GM12878 (cell line): Measurements from ENCODE around the gene LRRC53. TPM values are rescaled to one million over a fixed set of nuclear protein-coding genes. Genes with fewer than 3 reads are reported as not detected.

ENCODE experiments used
- KDM1A ChIP-seq: fragments of 200-600 bp; sonication (generic); IDR thresholded peaks from 2 replicates; pipeline ENCODE4 v1.6.1; 2016; ENCODE audit warnings: borderline replicate concordance
- MTA2 ChIP-seq: fragments of 450-650 bp; IDR thresholded peaks from 2 replicates; pipeline ENCODE4 v1.6.1; 2016; ENCODE audit warnings: low read depth, mild to moderate bottlenecking, moderate library complexity
- NFIC ChIP-seq: IDR thresholded peaks from 2 replicates; pipeline ENCODE4 v1.6.1; 2012; ENCODE audit warnings: low read depth, mild to moderate bottlenecking, inconsistent platforms, low read length, moderate library complexity
- NRF1 ChIP-seq: conservative IDR thresholded peaks from 2 replicates; pipeline ENCODE4 v1.6.1; 2011; ENCODE audit warnings: mild to moderate bottlenecking, low read depth, low read length, improper control_type of control experiment
- polyA plus RNA-seq, 11 experiments: library from polyadenylated mRNA; depleted of rRNA in 4 of 11; unstranded in 6 of 11; stranded (reverse) in 5 of 11; fragments of >200 nt; fragmentation: Nextera tagmentation in 4 of 11; fragmentation: Illumina TruSeq in 1 of 11; extraction: Ambion mirVana in 4 of 11; extraction: Trizol in 1 of 11; gene quantifications; 1 replicate in 1 of 11; 2 replicates in 10 of 11; pipeline versions ENCODE4 v1.2.1 to v1.2.3, GENCODE V29; 2011 to 2016; ENCODE audit warnings: inconsistent platforms in 2 of 11, missing spikeins in 2 of 11, low read depth in 1 of 11
- total RNA-seq, 4 experiments: library from RNA; depleted of rRNA in 3 of 4; stranded (reverse); fragments of >200 nt in 3 of 4; fragmentation: Illumina TruSeq in 1 of 4; extraction: Trizol in 1 of 4; gene quantifications; 2 replicates each; pipeline versions ENCODE4 v1.2.1 to v1.2.3, GENCODE V29; 2013 to 2021
- TF ChIP-seq, protein P1 (sequence below): IDR thresholded peaks from 2 replicates; pipeline ENCODE4 v1.6.1; 2012; ENCODE audit warnings: improper control_type of control experiment, low read depth, low read length; ENCODE audit not compliant: insufficient replicate concordance
- TF ChIP-seq, protein P2 (sequence below): IDR thresholded peaks from 2 replicates; pipeline ENCODE4 v1.6.1; 2012; ENCODE audit warnings: low read depth, low read length, improper control_type of control experiment

LRRC53 gene
- total and polyA plus RNA-seq, 10 of the 15 experiments (the other 5 are each of a cell fraction or from before 2014, with no cell fraction given) = not detected

DNA sequence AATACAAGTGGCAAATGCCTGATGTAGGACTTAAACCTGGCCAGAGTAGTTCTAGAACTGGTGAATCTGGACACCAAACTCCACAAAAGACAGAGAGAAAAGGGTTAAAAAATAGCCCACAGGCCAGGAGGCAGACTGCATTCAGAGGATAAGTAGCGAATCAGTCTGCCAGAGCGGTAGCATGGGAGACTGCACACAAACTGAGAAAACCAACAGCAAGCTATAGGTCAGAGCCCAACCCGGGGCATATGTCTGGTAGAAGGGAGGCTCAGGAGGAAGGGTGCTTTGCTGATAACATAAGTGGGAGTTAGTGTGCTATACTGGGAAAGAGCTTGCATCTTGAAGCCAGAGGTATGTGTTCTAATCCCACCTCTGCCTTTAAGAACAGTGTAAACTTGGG, 4.0 kb downstream of the LRRC53 start (continued):
- TF ChIP-seq, protein P1, sequence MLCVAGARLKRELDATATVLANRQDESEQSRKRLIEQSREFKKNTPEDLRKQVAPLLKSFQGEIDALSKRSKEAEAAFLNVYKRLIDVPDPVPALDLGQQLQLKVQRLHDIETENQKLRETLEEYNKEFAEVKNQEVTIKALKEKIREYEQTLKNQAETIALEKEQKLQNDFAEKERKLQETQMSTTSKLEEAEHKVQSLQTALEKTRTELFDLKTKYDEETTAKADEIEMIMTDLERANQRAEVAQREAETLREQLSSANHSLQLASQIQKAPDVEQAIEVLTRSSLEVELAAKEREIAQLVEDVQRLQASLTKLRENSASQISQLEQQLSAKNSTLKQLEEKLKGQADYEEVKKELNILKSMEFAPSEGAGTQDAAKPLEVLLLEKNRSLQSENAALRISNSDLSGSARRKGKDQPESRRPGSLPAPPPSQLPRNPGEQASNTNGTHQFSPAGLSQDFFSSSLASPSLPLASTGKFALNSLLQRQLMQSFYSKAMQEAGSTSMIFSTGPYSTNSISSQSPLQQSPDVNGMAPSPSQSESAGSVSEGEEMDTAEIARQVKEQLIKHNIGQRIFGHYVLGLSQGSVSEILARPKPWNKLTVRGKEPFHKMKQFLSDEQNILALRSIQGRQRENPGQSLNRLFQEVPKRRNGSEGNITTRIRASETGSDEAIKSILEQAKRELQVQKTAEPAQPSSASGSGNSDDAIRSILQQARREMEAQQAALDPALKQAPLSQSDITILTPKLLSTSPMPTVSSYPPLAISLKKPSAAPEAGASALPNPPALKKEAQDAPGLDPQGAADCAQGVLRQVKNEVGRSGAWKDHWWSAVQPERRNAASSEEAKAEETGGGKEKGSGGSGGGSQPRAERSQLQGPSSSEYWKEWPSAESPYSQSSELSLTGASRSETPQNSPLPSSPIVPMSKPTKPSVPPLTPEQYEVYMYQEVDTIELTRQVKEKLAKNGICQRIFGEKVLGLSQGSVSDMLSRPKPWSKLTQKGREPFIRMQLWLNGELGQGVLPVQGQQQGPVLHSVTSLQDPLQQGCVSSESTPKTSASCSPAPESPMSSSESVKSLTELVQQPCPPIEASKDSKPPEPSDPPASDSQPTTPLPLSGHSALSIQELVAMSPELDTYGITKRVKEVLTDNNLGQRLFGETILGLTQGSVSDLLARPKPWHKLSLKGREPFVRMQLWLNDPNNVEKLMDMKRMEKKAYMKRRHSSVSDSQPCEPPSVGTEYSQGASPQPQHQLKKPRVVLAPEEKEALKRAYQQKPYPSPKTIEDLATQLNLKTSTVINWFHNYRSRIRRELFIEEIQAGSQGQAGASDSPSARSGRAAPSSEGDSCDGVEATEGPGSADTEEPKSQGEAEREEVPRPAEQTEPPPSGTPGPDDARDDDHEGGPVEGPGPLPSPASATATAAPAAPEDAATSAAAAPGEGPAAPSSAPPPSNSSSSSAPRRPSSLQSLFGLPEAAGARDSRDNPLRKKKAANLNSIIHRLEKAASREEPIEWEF = no peak
- TF ChIP-seq NFIC = no peak
- TF ChIP-seq, protein P2, sequence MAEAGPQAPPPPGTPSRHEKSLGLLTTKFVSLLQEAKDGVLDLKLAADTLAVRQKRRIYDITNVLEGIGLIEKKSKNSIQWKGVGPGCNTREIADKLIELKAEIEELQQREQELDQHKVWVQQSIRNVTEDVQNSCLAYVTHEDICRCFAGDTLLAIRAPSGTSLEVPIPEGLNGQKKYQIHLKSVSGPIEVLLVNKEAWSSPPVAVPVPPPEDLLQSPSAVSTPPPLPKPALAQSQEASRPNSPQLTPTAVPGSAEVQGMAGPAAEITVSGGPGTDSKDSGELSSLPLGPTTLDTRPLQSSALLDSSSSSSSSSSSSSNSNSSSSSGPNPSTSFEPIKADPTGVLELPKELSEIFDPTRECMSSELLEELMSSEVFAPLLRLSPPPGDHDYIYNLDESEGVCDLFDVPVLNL = no peak
- no peak for TF ChIP-seq MTA2
- TF ChIP-seq NRF1 = no peak
- no peak for TF ChIP-seq KDM1A
